K562 (cell line): ENCODE data around the gene GPR37. TPM values are rescaled to one million over a fixed set of nuclear protein-coding genes. Genes with fewer than 3 reads are reported as not detected.

Experiments used
- ATF1 ChIP-seq, 2 experiments: fragments of 450-650 bp in 1 of 2; IDR thresholded peaks; 2 replicates each; pipeline ENCODE4 v1.6.1; 2016; ENCODE audit warnings: missing compliant biosample characterization in 1 of 2, missing genetic modification characterization in 1 of 2
- CBX5 ChIP-seq: IDR thresholded peaks from 2 replicates; pipeline ENCODE4 v1.6.1; 2014; ENCODE audit warnings: low read depth, borderline replicate concordance
- CCAR2 ChIP-seq: fragments of 200-400 bp; formaldehyde crosslinking; IDR thresholded peaks from 2 replicates; pipeline ENCODE4 v1.6.1; 2017; ENCODE audit warnings: mild to moderate bottlenecking, low read depth, low read length
- CTBP1 ChIP-seq: fragments of 450-650 bp; IDR thresholded peaks from 2 replicates; pipeline ENCODE4 v1.6.1; 2016; ENCODE audit warnings: borderline replicate concordance
- DMBX1 ChIP-seq: fragments of 250-450 bp; sonication (Bioruptor Pico); IDR thresholded peaks from 2 replicates; pipeline ENCODE4 v1.8.0; 2022; ENCODE audit warnings: inconsistent platforms, mild to moderate bottlenecking, moderate library complexity, borderline replicate concordance
- DNMT1 ChIP-seq: fragments of 450-650 bp; IDR thresholded peaks from 2 replicates; pipeline ENCODE4 v1.6.1; 2016; ENCODE audit warnings: antibody characterized with exemption, mild to moderate bottlenecking
- E2F6 ChIP-seq, 2 experiments: IDR thresholded peaks; 2 replicates each; pipeline ENCODE4 v1.6.1; 2011; ENCODE audit warnings: borderline replicate concordance in 1 of 2, control low read depth in 1 of 2, low read depth in 1 of 2, low read length in 1 of 2, mild to moderate bottlenecking in 1 of 2, mixed read lengths in 1 of 2, moderate library complexity in 1 of 2; ENCODE audit not compliant: insufficient read depth in 1 of 2, insufficient read length in 1 of 2, poor library complexity in 1 of 2, severe bottlenecking in 1 of 2; ENCODE audit errors: extremely low read depth in 1 of 2
- KDM5B ChIP-seq: fragments of 200-600 bp; sonication (generic); IDR thresholded peaks from 2 replicates; pipeline ENCODE4 v1.6.1; 2012; ENCODE audit warnings: low read depth, mild to moderate bottlenecking, moderate library complexity, low read length, control low read depth, inconsistent platforms; ENCODE audit not compliant: insufficient replicate concordance
- KLF16 ChIP-seq: IDR thresholded peaks from 2 replicates; pipeline ENCODE4 v1.6.1; 2016; ENCODE audit warnings: antibody characterized with exemption
- MAFG ChIP-seq: fragments of 450-650 bp; conservative IDR thresholded peaks from 2 replicates; pipeline ENCODE4 v1.6.1; 2016; ENCODE audit warnings: missing genetic modification characterization, missing compliant biosample characterization
- MAZ ChIP-seq, 2 experiments: fragments of 450-650 bp in 1 of 2; sonication (generic) in 1 of 2; formaldehyde crosslinking; IDR thresholded peaks in 1 of 2; conservative IDR thresholded peaks in 1 of 2; 2 replicates each; pipeline versions ENCODE4 v1.4.0 to v1.5.0; 2020; ENCODE audit warnings: mild to moderate bottlenecking in 1 of 2, missing genetic modification reagents in 1 of 2
- MEIS2 ChIP-seq: fragments of 450-650 bp; IDR thresholded peaks from 2 replicates; pipeline ENCODE4 v1.6.1; 2014; ENCODE audit warnings: mild to moderate bottlenecking; ENCODE audit not compliant: partially characterized antibody
- SMARCC2 ChIP-seq: fragments of 450-650 bp; IDR thresholded peaks from 2 replicates; pipeline ENCODE4 v1.6.1; 2017; ENCODE audit warnings: antibody characterized with exemption, moderate library complexity, mild to moderate bottlenecking, low read depth
- TEAD2 ChIP-seq: fragments of 450-650 bp; IDR thresholded peaks from 2 replicates; pipeline ENCODE4 v1.6.1; 2016; ENCODE audit warnings: missing genetic modification characterization, control low read depth, missing compliant biosample characterization
- ZBTB17 ChIP-seq: fragments of 450-650 bp; formaldehyde crosslinking; IDR thresholded peaks from 2 replicates; pipeline ENCODE4 v1.4.0; 2020; ENCODE audit warnings: mild to moderate bottlenecking
- ZFPM2 ChIP-seq: fragments of 250-450 bp; sonication (Bioruptor Pico); IDR thresholded peaks from 2 replicates; pipeline ENCODE4 v1.5.1; 2022; ENCODE audit warnings: mild to moderate bottlenecking
- ZNF354B ChIP-seq: fragments of 250-450 bp; sonication (Bioruptor Pico); IDR thresholded peaks from 2 replicates; pipeline ENCODE4 v1.4.0; 2020
- ZNF77 ChIP-seq: fragments of 250-450 bp; sonication (Bioruptor Pico); IDR thresholded peaks from 2 replicates; pipeline ENCODE4 v1.5.0; 2020
- polyA plus RNA-seq, 8 experiments: library from polyadenylated mRNA; depleted of rRNA in 4 of 8; stranded (reverse) in 5 of 8; unstranded in 3 of 8; fragments of >200 nt; fragmentation: Nextera tagmentation in 2 of 8; fragmentation: Illumina TruSeq in 1 of 8; extraction: Ambion mirVana in 2 of 8; extraction: Trizol in 1 of 8; gene quantifications; 2 replicates each; pipeline versions ENCODE4 v1.2.1 to v1.2.3, GENCODE V29; 2011 to 2014; ENCODE audit warnings: inconsistent platforms in 1 of 8, missing spikeins in 1 of 8
- total RNA-seq, 7 experiments: library from RNA; depleted of rRNA in 6 of 7; stranded (reverse); fragments of >200 nt in 6 of 7; fragmentation: Illumina TruSeq in 2 of 7; extraction: Trizol in 2 of 7; gene quantifications; 2 replicates each; pipeline versions ENCODE4 v1.2.1 to v1.2.3, GENCODE V29; 2011 to 2021; ENCODE audit warnings: low replicate concordance in 1 of 7
- TF ChIP-seq, protein P1 (sequence below): sonication (generic); IDR thresholded peaks from 2 replicates; pipeline ENCODE4 v1.6.1; 2016
- TF ChIP-seq, protein P2 (sequence below): sonication (generic); formaldehyde crosslinking; IDR thresholded peaks from 2 replicates; pipeline ENCODE4 v1.8.1; 2022; ENCODE audit warnings: missing genetic modification reagents

GPR37 gene
- total and polyA plus RNA-seq, 9 of the 15 experiments (the other 6 are each of a cell fraction or from before 2014, with no cell fraction given): 0.03 TPM; not detected in 8

DNA sequence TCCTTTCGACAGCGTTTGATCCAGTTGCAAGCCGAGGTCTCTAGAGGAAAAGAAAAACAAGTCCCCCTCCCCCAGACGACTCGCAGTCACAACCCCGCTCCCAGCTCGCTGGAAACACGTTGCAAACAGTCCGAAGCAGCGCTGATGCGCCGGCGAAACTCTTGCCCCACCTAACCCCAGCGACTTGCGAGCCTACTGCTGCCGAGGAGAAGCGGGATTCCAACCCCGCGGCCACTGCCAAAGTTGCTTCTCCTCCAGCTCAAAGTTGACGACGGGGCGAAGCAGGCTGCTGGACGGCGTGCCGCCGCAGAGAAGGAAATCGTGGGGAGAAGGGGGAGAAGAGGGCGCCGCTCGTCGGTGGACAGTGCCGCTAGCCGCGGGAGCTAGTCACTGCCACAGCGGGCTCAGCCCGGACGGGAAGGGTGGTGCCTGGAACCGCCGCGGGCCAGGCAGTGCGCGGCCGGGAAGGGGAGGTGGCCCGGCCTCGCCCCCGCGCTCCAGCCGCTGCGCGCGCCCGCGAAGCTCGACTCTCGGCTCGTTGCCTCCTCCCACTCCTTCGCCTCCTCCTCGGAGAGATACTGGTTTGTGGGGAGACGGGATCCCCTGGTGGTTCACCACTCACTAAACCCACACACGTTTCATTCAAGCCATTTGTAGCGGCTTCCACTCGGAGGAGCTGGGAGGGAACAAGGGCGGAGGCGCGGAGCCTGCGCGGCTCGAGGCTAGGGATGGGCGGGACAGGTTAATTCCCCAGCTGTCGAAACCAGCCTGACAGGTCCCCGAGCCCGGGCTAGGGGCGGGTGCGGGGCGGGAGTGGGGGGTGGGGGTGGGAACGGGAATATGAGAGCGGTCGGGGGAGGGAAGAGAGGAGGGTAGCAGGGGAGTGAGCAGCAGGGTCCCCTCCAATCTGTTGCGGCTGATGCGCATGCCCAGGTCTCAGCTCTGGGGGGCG is at the start of gene GPR37 (continued):
- 0 out of 2 replicates have a peak, but pooled peaks have one; percentile 13 for TF ChIP-seq CBX5
- TF ChIP-seq ZFPM2 (CRISPR knock-in tag): no peak
- TF ChIP-seq MAFG (tag): no peak
- TF ChIP-seq CCAR2: no peak
- no peak for TF ChIP-seq SMARCC2
- peak; percentile 29 for TF ChIP-seq KDM5B
- no peak for TF ChIP-seq TEAD2 (tag)
- no peak for TF ChIP-seq ZNF77 (CRISPR knock-in tag)
- TF ChIP-seq ZNF354B (CRISPR knock-in tag): no peak
- peak; percentile 58; the same call in 1 of the 2 replicates for TF ChIP-seq CTBP1
- peak; percentile 8 to 82 for TF ChIP-seq E2F6 (IDR thresholded peaks at IDR 0.05; ENCODE audit: borderline replicate concordance in 1 of 2, extremely low read depth in 1 of 2, insufficient read depth in 1 of 2, insufficient read length in 1 of 2, low read depth in 1 of 2, low read length in 1 of 2, poor library complexity in 1 of 2, severe bottlenecking in 1 of 2)
- no peak for TF ChIP-seq DNMT1
- TF ChIP-seq ATF1 (CRISPR knock-in tag; IDR thresholded peaks at IDR 0.05): no peak
- no peak for TF ChIP-seq ATF1 (tag; IDR thresholded peaks at IDR 0.05)
- no peak for TF ChIP-seq KLF16
- TF ChIP-seq ZBTB17: peak; percentile 80
- TF ChIP-seq, protein P1, sequence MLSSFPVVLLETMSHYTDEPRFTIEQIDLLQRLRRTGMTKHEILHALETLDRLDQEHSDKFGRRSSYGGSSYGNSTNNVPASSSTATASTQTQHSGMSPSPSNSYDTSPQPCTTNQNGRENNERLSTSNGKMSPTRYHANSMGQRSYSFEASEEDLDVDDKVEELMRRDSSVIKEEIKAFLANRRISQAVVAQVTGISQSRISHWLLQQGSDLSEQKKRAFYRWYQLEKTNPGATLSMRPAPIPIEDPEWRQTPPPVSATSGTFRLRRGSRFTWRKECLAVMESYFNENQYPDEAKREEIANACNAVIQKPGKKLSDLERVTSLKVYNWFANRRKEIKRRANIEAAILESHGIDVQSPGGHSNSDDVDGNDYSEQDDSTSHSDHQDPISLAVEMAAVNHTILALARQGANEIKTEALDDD: no peak
- TF ChIP-seq DMBX1 (CRISPR knock-in tag): no peak
- TF ChIP-seq, protein P2, sequence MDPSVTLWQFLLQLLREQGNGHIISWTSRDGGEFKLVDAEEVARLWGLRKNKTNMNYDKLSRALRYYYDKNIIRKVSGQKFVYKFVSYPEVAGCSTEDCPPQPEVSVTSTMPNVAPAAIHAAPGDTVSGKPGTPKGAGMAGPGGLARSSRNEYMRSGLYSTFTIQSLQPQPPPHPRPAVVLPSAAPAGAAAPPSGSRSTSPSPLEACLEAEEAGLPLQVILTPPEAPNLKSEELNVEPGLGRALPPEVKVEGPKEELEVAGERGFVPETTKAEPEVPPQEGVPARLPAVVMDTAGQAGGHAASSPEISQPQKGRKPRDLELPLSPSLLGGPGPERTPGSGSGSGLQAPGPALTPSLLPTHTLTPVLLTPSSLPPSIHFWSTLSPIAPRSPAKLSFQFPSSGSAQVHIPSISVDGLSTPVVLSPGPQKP (CRISPR knock-in tag): no peak
- TF ChIP-seq MAZ (CRISPR knock-in tag; conservative IDR thresholded peaks at IDR 0.05 in 1 of 2, IDR thresholded peaks at IDR 0.05 in 1 of 2): peak in 1 of 2 experiments; percentile 93; a peak in 2 of 4 replicates
- no peak for TF ChIP-seq MEIS2
